Lower lobe of right lung (tissue), 2 donors: ENCODE results near the gene NYNRIN. TPM values are rescaled to one million over a fixed set of nuclear protein-coding genes. Genes with fewer than 3 reads are reported as not detected.

Experiments used
- ATAC-seq, 2 donors: fragments of 200-7000 bp; cut with Tn5 transposase; one replicate each; pipeline ENCODE4 v1.9.1; 2020 to 2022; ENCODE audit warnings: mild to moderate bottlenecking in 2 of 2, moderate library complexity in 2 of 2
- DNase-seq: peaks from one replicate; pipeline ENCODE4 v3.0.0-alpha.2; 2020
- H3K27ac ChIP-seq: fragments of 200-600 bp; one replicate; pipeline ENCODE4 v1.8.0; 2022
- H3K27me3 ChIP-seq: fragments of 200-600 bp; one replicate; pipeline ENCODE4 v1.8.0; 2022; ENCODE audit warnings: low read depth
- H3K36me3 ChIP-seq: fragments of 200-600 bp; one replicate; pipeline ENCODE4 v1.8.0; 2022; ENCODE audit warnings: mild to moderate bottlenecking
- H3K4me1 ChIP-seq: fragments of 200-600 bp; one replicate; pipeline ENCODE4 v1.8.0; 2022
- H3K4me3 ChIP-seq: fragments of 200-600 bp; one replicate; pipeline ENCODE4 v1.8.0; 2022; ENCODE audit warnings: mild to moderate bottlenecking
- H3K9me3 ChIP-seq: fragments of 200-600 bp; one replicate; pipeline ENCODE4 v1.8.0; 2022
- intact Hi-C: fragments of 100-400 bp; cut with DNase I; formaldehyde crosslinking; loops from one replicate; pipeline ENCODE4 v1.11.0; 2022
- total RNA-seq: library from RNA; stranded (reverse); fragmentation: NEBNext Ultra II Directional; extraction: Animal tissue kit (Norgen Biotek cat#: 25700); gene quantifications from one replicate; pipeline ENCODE4 v1.2.1, GENCODE V29; 2021
- TF ChIP-seq, protein P1 (sequence below): fragments of 200-600 bp; IDR thresholded peaks from one replicate; pipeline ENCODE4 v1.8.0; 2022; ENCODE audit warnings: antibody characterized with exemption, mild to moderate bottlenecking
- donor health status: DM: no; HTN: yes; CAD: no; lungs with severe emphysema.

NYNRIN gene
- total RNA-seq, 1 donor from 2014 or later = 17.9 TPM

DNA sequence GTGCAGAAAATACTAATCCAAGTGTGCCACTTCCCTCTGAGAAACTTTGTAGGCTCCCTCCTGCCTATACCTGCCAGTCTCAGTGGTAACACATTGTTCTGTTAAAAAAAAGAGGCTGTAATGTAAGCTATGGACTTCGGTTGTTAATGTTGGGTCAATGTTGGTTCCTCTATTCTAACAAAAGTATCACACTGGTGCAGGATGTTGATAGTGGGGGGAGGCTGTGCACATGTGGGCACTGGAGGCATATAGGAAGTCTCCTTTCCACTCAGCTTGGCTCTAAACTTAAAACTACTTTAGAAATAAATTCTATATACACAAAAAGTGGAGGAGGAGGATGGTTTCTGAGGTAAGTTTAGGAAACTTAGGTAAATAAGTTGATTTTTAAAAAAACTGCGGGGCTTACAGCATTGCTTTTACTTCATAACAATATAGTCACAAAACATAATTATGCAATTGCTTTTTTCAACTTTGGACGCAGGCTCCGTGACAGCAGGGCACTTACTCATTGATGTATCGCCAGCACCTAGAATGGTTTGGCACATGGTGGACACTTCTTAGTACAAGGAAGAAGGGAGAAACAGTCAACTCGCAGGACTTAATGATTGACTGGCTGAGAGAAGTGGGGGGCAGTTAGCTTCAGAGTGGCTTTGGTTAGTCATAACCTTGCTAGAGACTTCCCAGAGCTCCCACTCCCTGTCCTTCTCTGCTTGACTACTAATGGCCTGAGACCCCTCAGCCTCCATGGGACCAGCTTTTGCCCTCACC is 7.9 kb upstream of the NYNRIN start:
- Histone ChIP-seq H3K27ac (no peak overlapping the region), H3K27me3 (no peaks in the 10 kb centered on the region), H3K36me3 (no peaks in the 10 kb centered on the region), H3K4me1 (peaks cover 22% of the 10 kb centered on the region), H3K9me3 (no peaks in the 10 kb centered on the region), H3K4me3 (no peak overlapping the region)
- intact Hi-C loops = no loop called here
- TF ChIP-seq, protein P1, sequence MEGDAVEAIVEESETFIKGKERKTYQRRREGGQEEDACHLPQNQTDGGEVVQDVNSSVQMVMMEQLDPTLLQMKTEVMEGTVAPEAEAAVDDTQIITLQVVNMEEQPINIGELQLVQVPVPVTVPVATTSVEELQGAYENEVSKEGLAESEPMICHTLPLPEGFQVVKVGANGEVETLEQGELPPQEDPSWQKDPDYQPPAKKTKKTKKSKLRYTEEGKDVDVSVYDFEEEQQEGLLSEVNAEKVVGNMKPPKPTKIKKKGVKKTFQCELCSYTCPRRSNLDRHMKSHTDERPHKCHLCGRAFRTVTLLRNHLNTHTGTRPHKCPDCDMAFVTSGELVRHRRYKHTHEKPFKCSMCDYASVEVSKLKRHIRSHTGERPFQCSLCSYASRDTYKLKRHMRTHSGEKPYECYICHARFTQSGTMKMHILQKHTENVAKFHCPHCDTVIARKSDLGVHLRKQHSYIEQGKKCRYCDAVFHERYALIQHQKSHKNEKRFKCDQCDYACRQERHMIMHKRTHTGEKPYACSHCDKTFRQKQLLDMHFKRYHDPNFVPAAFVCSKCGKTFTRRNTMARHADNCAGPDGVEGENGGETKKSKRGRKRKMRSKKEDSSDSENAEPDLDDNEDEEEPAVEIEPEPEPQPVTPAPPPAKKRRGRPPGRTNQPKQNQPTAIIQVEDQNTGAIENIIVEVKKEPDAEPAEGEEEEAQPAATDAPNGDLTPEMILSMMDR = no peak
- ATAC-seq (no peak), DNase-seq (no peak)

DNA sequence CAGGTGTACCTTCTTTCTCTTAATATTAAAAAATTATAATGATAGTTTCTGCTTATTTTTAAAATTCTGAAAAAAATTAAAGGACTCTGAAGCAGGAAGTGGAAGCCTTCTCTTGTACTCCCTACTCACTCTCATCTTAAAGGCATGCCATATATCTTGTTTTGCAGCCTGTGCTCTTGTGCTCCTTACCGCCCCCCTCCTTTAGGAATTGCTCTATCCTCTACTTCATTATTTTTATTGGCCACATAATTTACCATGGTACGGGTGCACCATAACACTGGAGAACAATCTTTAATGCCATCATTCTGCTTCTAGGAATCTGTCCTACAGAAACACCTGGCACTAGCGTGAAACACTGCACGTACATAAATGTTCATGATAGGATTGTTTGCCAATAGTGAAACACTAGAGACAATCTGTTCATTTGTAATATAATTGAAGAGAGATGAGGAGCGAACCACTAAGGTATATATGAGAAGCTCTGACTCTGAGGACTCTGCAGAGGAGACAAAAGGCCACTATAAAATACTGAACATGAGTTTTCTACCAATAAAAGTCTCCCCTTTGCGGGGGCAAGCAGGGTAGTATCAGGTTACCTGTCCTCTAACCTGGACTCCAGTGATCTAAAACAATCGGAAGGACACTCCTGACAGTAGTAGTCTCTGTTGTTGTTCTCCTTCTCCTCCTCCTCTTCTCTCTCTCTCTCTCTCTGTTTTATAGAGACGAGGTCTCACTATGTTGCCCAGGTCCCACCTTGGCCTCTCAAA is 6.3 kb upstream of the NYNRIN start:
- Histone ChIP-seq H3K27ac (no peak overlapping the region), H3K4me1 (peaks cover 31% of the 10 kb centered on the region), H3K36me3 (no peaks in the 10 kb centered on the region), H3K27me3 (no peaks in the 10 kb centered on the region), H3K9me3 (no peaks in the 10 kb centered on the region), H3K4me3 (no peak overlapping the region)
- DNase-seq (no peak), ATAC-seq (peak; percentile 67 to 74)
- intact Hi-C loops = no loop called here
- TF ChIP-seq, protein P1 = no peak

DNA sequence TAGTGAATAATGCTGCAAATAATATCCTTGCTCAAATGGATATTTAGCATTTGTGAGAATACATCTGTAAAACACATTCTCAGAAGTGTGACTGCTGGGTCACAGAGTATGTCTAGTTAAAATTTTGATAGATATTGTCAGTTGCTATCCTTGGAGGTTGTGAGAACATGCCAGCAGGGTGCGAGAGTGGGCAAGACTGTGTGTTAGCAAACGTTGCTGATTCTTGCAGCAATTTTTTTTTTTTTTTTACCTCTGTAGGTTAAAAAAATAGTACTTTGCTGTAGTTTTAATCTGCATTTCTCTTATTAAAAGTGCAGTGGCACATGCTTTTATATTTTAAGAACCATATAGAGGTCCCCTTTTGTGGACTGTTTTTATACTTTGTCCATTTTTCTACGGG is 4.5 kb upstream of the NYNRIN start:
- intact Hi-C loops = no loop called here
- TF ChIP-seq, protein P1 = no peak
- Histone ChIP-seq H3K27me3 (no peaks in the 10 kb centered on the region), H3K27ac (no peak overlapping the region), H3K4me1 (peaks cover 35% of the 10 kb centered on the region), H3K36me3 (no peaks in the 10 kb centered on the region), H3K4me3 (no peak overlapping the region), H3K9me3 (no peaks in the 10 kb centered on the region)
- ATAC-seq (no peak), DNase-seq (no peak)

DNA sequence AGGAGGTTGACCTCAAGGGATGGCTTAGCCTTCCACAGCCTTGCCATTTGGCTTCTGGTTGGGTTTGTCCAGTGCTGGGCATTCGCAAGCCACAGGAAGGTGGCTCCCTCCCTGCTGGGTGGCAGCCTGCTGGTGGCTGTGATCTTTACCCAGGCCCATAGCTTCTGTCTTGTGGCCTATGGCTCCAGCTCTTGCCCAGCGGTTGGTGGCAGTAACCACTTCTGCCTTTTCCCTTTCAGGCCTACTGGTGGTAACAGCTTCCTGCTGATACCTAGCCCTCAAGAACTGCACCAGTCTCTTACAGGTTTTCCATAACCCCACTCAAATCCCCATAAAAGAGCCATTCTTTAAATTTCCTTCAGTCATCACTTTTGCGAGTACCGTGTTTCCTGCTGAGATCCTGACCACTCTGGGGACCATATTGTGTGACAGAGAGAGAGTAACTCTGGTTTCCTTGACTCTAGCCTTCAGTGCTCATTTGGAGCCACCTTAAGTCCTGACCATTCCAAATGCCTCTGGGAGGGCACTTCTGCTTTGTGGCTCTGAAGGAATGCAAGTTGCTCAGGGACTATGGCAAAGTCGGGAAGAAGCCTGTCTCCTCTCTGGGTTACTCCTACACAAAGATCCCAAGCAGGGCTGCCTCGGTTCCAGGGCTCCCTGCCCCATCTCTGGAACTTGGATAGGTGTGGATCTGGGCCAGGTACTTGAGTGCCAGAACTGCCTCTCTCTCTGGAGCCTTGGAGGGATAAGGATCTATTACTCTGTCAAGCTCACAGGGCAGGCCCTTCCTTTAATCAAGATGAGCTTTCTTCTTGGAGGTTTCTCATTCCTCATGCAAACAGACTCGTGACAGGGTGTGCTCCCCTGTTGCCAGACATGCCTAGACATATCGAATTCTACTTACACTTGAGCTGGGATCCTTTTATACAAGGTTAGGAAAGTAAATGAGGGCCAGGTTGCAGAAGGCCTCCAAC is 2.9 kb upstream of the NYNRIN start:
- TF ChIP-seq, protein P1 = no peak
- Histone ChIP-seq H3K4me1 (peaks cover 48% of the 10 kb centered on the region), H3K36me3 (no peaks in the 10 kb centered on the region), H3K27ac (no peak overlapping the region), H3K9me3 (no peaks in the 10 kb centered on the region), H3K27me3 (no peaks in the 10 kb centered on the region), H3K4me3 (no peak overlapping the region)
- ATAC-seq (no peak), DNase-seq (no peak)
- intact Hi-C loops = no loop called here

DNA sequence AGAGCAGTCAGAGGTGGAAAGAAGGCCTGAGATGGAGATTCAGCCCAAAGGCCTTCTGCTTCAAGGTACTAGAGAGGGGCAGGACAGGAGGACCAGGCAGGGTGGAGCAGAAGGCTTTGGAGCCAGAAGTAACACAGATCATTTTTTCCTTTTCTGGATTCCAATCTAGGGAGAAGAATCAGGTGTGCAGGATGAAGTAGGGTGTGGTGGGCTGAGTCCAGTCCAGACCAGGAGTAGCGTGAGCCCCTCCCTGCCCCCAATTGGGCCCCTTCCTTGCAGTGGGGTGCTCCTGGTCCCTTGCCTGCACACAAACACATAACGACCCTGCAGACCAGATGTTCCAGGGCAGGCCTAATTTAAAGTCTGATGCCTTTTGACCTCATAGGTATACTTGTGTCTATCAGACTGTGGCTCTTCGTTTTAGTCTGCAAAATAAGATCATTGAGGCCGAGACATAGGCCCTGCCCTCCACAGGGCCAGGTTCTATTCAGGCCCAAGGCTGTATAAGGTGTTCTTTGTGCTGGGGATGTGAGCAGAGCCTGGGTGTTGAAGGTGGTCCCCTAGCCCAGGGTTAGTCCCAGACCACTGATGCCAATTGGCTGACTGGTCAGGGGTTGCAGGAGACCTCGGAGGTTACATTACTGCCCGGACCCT is 1.0 kb upstream of the NYNRIN start:
- Histone ChIP-seq H3K4me3 (no peak overlapping the region), H3K27ac (peak overlapping the region; percentile 76), H3K27me3 (no peaks in the 10 kb centered on the region), H3K9me3 (no peaks in the 10 kb centered on the region), H3K4me1 (peaks cover 54% of the 10 kb centered on the region), H3K36me3 (no peaks in the 10 kb centered on the region)
- TF ChIP-seq, protein P1 = no peak
- ATAC-seq = no peak
- intact Hi-C loops = no loop called here
- no peak for DNase-seq
